Epithelial cell of esophagus (primary cell): ENCODE data around the gene GALNT9.

Source experiments
- DNase-seq: peaks from one replicate; pipeline ENCODE4 v3.0.0; 2010; ENCODE audit warnings: low read depth
- H3K4me3 ChIP-seq: 2 replicates; pipeline ENCODE4 v1.5.1; 2011; ENCODE audit warnings: mild to moderate bottlenecking, low read length, control low read depth
- TF ChIP-seq, protein P1 (sequence below): IDR thresholded peaks from 2 replicates; pipeline ENCODE4 v1.5.1; 2011; ENCODE audit warnings: low read depth, mild to moderate bottlenecking, low read length, control low read depth, inconsistent platforms; ENCODE audit not compliant: insufficient read depth; ENCODE audit errors: missing control alignments

GALNT9 gene

GRCh38 chr12:132337557-132337956 lies 8.2 kb upstream of the GALNT9 start:
- DNase-seq, result no peak
- TF ChIP-seq, protein P1, sequence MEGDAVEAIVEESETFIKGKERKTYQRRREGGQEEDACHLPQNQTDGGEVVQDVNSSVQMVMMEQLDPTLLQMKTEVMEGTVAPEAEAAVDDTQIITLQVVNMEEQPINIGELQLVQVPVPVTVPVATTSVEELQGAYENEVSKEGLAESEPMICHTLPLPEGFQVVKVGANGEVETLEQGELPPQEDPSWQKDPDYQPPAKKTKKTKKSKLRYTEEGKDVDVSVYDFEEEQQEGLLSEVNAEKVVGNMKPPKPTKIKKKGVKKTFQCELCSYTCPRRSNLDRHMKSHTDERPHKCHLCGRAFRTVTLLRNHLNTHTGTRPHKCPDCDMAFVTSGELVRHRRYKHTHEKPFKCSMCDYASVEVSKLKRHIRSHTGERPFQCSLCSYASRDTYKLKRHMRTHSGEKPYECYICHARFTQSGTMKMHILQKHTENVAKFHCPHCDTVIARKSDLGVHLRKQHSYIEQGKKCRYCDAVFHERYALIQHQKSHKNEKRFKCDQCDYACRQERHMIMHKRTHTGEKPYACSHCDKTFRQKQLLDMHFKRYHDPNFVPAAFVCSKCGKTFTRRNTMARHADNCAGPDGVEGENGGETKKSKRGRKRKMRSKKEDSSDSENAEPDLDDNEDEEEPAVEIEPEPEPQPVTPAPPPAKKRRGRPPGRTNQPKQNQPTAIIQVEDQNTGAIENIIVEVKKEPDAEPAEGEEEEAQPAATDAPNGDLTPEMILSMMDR, result no peak

DNA sequence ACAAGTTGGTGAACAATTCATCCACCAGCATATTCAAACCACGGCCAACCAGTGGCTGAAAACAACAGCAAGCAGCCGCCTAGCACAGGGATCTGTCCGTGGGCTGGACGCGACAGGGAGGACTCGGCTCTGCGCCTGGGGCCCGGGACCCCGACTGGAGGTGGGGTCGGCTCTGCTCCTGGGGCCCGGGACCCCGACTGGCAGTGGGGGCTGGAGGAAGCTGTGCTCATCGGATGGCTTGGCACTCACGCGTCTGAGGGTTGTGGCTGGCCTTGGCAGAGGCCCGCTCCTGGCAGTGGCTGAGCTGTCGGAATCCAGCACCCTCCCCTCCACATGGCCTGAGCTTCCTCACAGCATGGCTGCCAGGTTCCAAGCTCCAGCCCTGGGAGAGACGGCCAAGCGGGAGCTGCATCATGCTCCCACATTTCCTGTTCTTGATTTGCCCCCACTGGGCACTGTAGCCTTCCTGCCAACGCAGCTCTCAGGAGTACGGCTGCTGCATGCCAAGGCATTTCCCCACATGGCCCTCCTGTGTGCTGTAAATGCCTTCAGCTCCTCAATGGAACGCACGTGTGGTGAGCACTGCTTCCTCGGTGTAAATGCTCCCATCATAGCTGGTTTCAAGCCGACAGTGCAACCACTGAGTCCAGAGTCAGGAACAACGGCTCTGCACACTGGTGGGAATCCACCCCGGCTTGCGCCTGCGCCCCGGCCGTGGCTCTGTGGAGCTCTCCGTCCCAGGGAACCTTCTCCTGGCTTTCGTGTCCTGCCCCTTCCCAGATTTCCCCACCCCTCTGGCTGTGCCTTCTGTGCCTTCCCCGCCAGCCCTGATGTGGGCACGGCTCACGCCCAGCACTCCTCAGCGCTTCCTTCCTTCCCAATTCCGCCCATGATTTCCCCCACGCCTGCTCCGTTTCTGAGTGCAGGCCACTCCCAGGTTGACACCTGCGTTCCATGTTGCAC lies 7.3 kb upstream of the GALNT9 start:
- TF ChIP-seq, protein P1, result no peak
- no peak overlapping the region for H3K4me3 ChIP-seq
- no peak for DNase-seq

More at GRCh38 chr12:132337557-132337956, 8.2 kb upstream of the GALNT9 start:
- no peak overlapping the region for H3K4me3 ChIP-seq

DNA sequence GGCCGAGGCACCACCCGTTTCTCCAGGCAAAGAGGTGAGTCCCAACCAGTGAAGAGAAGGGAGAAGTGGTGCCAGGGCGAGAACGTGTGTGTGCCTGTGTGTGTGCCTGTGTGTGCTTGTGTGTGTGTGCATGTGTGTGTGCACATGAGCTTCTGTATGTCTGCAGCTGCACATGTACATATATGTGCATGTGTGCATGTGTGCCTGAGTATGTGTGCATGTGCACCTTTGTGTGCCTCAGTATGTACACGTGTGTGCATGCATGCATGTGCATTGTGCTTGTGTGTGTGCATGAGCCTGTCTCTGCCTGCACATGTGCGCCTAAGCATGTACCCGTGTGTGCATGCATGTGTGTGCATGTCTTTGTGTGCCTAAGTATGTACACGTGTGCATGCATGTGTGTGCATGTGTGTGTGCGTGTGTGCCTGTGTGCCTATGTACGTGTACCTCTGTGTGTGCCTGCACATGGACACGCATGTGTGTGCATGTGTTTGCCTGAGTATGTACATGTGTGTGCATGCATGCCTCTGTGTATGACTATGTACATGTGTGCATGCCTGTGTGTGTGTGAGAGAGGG lies 5.9 kb upstream of the GALNT9 start:
- DNase-seq, result no peak
- H3K4me3 ChIP-seq, result no peak overlapping the region
- TF ChIP-seq, protein P1, result no peak

DNA sequence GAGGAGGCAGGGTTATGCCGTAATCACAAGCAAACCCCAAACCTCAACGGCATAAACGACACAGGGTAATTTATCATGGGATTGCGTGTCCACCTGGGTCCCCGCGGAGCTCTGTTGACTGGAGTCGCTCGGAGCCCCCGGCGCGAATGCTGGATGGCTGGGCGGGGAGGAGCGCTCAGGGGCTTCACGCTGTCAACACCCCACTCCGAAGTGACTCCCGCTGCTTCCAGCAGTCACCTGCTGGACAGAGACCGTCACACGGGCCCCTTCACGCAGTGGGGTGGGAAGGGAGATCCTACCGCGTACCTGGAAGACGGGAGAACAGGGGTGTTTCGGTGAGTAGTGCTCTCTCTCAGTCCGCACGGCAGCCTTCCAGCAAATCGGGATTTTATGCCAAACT lies 4.4 kb upstream of the GALNT9 start:
- no peak for DNase-seq
- H3K4me3 ChIP-seq, result no peak overlapping the region
- TF ChIP-seq, protein P1, result no peak

GRCh38 chr12:132333273-132333672 lies 3.9 kb upstream of the GALNT9 start:
- no peak overlapping the region for H3K4me3 ChIP-seq
- TF ChIP-seq, protein P1, result no peak
- no peak for DNase-seq

DNA sequence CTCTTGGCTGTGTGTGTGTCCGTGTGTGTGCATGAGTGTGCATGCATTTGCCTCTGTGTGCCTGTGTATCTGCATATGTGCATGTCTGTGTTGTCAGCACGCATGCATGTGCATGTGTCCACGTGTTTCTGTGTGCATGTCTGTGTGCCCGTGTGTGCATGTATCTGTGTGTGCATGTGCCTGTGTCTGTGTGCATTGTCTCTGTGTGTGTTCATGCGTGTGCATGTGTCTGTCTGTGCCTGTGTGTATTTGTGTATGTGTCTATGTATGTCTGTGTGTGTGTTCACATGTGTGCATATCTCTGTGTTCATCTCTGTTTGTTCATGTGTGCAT lies 1.1 kb upstream of the GALNT9 start:
- H3K4me3 ChIP-seq, result no peak overlapping the region
- DNase-seq, result no peak
- TF ChIP-seq, protein P1, result no peak
